Stimulated activated CD8-positive, alpha-beta memory T cell treated with anti-CD3 and anti-CD28 coated beads, Interleukin-2, amount 100 ng/mL, for 48 hours (primary cell): ENCODE data around the gene JHY.

ENCODE experiments used
- DNase-seq, 2 donors: peaks; one replicate each; pipeline ENCODE4 v3.0.0-alpha.2; 2020; ENCODE audit warnings: low read depth in 2 of 2

The JHY gene

DNA sequence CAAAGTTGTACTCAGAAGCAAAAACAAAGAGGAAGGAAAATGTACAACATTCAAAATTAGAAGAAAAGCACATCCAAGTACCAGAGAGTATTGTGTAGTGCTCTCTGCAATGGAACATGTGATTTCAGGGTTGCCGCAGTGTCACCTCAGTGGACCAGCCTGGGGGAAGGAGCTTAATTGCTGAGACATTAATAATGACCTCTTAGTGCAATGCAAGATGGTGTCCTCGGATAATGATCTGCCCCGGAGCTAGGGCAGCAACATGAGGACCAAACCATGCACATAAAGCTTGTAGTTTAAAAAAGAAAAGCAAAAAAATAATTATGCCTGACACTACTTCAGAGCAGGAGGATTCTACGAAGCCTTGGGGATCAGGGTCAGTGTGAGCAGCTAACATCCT lies 11.3 kb upstream of the JHY start:
- DNase-seq = no peak

DNA sequence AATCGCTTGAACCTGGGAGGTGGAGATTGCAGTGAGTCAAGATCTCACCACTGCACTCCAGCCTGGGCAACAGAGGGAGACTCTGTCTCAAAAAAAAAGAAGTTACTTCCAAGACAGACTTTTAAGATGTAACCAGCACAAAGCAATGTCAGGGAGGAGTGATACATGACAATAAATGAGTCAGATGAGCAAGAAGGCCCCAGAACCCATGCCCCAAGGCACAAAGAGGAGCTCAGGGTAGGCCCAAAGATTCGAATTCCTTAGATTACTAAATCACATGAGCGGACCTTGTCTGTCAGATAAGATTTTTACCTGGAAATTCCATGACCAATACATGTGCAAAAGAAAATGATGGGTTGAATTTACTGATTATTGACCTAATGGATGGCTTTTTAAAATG lies 10.5 kb upstream of the JHY start:
- DNase-seq = no peak

- DNase-seq = no peak
Measured at GRCh38 chr11:122874991-122875390, 7.6 kb upstream of the JHY start.

DNA sequence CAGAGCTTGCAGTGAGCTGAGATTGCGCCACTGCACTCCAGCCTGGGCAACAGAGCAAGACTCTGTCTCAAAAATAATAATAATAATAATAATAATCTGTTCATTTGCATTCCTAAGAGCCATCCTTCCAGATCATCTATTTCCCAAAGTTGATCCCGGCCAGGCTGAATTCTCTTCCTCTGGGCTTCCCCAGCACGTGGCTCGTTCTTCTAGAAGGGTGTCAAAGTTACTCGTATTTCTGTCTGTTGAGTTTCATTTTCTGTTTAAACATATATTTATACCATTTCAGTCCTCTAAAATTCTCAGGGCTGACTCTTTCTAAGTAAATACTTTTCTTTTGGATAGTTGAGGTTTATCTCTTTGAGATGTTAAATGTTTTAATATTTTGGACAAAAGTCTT lies 4.8 kb upstream of the JHY start:
- no peak for DNase-seq

DNA sequence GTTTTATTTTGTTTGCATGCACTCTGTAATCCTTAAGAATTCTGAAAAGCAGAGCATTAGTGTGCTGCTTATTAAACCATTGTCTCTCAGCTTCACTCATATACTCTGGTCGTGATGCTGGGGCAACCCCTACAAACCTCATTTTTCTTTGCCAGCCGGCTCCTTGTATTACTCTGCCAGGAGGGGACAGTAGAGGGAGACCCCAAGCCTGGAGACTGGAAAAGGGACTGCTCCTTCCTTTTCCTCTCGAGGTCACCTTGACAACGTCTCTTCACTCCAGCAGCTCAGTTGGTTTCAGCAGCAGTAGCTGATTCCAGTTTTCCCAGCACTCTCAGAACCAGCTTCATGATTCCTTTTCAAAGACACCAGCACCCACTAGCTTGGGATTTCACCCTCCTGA lies 2.8 kb upstream of the JHY start:
- DNase-seq = no peak

DNA sequence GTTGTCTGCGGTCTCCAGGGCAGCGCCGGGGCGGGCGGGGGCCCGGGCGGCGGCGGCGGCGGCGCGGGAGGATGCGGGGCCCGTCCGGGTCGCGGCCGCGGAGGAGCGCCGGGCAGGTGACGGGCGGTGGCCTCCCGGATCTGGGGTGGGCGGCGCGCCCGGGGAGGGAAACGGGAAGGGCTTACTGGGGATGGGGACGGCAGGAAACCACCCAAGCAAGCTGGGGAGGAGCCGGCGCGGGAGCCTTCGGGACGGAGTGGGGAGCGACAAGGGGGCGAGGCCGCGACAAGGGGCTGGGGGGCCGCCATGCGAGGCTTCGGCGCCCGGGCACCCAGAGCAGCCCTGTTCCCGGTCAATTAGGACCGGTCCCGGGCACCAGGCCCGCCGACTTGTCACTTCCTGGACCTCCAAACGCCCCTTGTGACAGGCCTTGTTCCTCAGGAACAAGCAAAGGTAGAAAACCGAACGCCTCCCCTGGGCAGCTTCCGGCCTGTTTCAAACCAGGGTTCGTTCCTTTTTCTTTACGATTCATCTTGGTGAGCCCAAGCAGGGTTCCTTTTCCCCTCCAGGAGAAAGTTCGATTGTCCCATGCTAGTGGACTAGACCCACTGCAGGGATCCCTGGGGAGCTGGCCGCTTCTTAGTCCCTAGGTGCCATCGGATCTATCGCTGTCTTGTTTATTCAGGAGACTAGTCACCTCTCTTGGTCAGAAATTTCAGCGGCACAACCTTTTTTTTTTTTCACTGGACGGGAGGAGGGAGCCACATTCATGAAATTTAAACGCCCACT lies 492 bp downstream of the JHY start:
- DNase-seq = peak; percentile 33 to 42

DNA sequence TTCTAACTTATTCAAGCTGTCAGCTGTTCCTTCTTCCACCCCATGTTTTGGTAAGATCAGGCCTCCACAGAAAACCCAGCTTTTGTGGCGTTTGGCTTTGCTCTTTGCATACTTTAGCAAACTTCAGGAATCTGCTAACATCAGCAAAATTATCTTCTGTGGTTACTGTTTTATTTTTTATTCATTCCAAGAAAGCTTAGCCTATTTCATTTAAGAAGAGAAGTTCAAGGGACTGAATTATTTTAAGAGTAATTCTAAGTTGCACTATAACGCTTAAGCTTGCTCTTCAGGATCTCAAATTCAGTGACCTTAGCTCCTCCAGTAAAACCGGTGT lies 1.1 kb downstream of the JHY start:
- DNase-seq = no peak

DNA sequence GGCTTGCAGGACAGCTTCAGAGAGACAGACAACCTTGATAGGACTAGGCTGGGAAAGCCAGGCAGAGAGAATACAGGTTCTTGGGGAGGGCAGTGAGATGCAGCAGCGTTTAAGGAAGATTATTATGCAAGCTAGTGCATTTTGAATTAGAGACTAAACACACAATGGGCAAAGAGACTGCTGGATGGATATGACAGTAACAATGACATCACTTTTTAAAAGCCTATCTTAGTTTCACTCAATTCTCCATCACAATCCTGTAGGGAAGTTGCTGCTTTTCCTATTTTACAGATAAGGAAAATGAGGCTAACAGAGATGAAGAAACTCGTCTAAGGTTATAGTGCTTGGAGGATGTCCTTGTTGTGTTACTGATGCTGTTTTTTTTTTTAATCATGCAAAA lies 5.6 kb downstream of the JHY start:
- no peak for DNase-seq

- no peak for DNase-seq
Measured at GRCh38 chr11:122893131-122893530, 10.6 kb downstream of the JHY start.

DNA sequence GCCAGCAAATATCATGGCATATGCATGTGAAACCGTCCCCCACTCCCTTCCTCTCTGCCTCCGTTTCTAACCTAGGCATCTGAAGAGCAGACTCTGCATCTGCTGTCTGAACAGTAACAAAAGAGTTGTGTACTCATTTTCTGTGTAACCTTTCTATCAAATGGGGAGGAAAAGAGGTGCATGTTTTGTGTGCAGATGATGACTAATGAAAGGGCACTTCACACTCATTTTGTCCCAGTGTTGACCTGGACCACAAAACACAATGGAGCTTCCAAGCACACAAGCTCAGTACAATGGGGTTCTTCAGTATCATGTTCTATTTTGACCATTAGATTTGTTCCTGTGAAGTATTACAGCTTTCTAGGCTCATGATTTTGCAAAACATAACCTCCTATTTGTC lies 13.0 kb downstream of the JHY start:
- no peak for DNase-seq

DNA sequence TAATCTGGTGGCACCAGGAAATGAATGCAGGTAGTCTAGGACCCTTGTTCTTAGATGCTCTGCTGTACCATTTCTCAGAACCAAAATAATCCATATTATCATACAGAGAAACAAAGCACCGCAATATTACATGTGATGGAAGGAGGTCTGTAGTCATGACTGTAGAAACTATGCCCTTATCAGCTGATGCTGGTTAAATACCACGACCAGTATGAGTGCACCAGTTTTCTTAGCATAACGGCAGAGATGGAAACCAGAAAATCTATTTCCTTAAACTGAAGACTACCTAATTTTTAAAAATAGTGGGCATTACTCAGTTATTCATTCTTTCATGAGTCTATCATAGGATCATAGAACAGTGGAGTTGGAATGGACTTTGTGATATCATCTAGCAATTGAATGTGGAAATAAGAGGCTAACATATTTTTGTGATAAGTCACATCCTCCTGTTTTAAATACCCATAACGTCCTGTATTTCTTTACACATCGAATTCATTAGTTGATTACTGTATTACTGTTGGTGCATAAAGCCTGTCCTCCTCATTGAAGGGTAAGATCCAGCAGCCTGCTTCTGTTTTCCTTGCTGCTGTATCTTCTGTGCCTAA lies 15.1 kb downstream of the JHY start:
- no peak for DNase-seq

DNA sequence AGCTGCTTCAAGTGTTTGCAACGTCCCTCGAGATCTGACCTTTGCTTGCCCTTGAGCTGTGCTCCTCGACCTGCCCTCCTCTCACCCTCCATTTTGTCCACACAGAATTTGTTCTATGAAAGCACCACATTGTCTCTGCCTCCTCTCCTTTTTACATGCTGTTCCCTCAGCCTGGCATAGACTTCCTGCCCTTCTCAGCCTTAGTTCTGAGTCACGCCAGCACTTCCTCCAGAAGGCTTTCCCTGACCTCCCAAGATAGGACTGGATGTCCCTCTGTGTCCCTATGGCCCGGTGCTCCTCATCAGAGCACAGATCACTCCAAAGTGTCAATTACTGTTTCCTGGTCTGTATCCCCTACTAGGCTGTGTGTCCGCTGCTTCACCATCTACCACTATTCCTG lies 16.2 kb downstream of the JHY start:
- DNase-seq = no peak

- no peak for DNase-seq
Measured at GRCh38 chr11:122900587-122901202, 18.1 kb downstream of the JHY start.

DNA sequence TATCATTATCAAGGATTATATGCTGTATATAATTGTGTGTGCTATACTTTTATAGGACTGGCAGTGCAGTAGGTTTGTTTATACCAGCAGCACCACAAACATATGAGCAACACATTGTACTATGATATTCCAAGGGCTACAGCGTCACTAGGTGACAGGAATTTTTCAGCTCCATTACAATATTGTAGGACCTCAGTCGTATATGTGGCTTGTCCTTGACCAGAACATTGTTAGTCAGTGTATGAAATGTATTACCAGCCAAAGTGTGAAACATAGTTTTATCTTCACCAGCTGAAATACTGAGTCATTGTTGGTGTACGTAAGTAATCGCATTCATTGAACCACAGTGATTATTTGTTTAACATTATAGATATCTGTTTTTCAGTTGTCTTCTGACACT lies 20.4 kb downstream of the JHY start:
- DNase-seq = no peak

GRCh38 chr11:122910775-122911174 lies 28.2 kb downstream of the JHY start:
- DNase-seq = no peak

- DNase-seq = no peak
Measured at GRCh38 chr11:122917311-122917710, 34.8 kb downstream of the JHY start.

DNA sequence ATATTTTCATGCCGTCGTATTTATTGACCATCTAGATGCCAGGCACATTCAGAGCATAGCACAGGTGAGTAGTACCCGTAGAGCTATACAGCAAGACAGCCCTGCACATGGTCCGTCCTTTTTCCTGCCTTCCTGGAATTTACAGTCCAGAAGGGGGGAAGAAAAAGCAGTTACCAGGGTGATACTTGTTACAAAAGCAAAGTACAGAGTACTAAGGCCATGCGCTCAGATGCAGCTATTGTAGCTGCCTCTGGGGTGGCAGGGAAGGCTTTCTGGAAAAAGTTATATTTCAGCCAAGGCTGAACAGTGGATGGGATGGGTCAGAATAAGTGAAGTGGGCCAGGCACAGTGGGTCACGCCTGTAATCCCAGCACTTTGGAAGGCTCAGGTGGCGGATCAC lies 36.2 kb downstream of the JHY start:
- no peak for DNase-seq

DNA sequence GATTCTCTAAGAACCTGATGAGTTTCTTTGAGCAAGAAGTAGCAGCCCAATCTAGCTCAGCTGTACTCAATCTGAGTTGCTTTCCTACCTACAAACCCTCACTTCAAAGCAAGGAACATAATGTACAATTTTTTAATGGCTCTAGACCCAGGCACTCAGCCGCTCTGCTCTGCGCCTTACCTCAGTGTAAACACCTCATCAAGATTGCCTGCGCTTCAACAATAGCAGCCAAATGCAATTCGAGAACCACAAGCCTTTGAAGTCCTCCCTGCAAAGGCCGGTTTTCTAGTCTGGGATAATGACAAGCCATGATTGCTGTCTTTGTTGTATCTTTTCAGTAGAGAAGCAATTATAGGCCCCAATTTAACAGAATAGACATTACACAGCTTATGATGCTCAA lies 38.0 kb downstream of the JHY start:
- DNase-seq = no peak

DNA sequence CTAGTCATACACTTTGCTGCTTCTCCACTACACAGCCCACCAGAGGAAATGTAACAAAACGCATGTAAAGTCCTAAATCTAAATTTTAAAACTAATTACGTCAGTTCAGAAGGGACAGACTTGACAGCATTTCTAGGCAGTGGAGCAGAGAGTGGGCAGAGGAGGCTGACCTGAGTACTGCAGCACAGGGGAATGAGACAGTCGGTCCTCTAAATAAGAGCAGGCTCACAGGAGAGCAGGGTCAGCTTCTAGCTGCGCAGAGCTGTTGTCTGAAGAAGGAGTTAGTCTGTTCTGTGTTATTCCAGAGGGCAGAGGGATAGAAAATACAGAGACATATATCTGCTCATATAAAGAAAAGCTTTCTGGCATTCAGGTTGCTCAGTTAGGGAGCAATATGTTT lies 40.3 kb downstream of the JHY start:
- no peak for DNase-seq

DNA sequence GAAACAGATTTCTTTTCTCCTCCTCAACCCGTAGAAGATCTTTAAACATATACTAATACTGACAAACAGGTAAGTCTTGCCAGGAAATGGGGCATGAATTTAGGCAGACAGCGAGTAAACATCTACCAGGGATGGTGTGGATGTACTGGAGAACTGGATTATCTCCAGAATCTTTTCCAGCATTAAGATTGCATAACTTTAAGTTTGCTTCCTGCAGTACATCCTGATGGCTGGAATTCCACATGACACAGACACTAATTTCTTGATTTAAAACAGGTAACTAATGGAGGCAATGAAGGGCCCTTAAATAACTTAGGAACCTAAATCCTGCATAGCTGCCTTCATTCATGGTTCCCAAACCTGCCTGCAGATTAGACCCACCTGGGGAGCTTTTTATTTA lies 40.7 kb downstream of the JHY start:
- no peak for DNase-seq

DNA sequence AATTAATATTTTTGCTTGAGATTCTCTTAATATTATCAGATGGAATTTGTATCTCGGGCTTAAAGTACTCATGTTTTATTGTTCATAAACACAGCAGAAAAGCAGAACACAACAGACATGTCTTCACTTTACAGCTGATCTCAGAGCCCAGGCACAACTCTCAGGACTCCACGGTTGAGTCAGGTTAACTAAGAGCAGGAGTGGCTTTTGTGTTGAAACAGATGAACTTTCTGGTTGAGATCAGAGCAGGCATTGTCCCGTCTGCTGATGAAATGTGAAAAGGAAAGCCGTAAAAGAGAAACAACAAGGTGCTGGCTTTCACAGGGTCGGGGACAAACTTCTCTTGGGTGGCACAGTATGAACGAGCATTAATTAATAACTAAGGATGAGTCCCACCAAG lies 49.0 kb downstream of the JHY start:
- no peak for DNase-seq

DNA sequence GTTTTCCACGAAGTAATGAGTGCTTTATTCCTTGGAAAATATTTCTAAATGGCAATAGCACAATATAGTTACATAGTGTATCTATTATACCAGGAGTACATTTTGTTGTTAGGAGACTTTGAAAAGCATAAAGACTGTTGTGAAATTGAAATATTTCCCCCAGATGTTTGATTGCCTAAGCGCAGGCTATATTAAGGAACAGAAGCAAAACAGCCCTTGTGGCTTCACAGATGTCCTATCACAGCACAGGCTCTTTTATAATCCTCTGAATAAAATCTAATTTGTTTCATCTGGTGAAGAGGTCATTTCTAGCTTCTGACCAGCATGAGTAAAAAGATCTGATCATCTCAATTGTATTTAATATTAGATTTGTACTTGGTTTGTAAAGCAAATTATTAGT lies 50.9 kb downstream of the JHY start:
- no peak for DNase-seq

DNA sequence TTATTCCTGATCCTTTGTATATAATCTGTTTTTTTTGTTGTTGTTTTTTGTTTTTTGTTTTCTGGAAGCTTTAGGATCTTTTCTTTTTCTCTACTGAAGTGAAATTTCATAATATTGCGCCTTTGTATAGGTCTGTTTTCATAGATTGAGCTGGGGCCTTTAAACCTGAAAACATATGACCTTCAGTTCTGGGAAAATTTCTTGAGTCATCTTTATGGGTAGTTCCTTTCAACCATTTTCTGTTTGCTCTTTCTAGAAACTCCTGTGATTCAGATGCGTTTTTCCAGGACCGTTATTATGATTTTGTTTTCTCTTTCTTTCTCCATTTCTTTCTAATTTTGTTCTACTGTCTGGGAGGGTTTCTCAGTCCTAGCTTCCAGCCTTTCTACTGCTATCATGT lies 55.4 kb downstream of the JHY start:
- no peak for DNase-seq

DNA sequence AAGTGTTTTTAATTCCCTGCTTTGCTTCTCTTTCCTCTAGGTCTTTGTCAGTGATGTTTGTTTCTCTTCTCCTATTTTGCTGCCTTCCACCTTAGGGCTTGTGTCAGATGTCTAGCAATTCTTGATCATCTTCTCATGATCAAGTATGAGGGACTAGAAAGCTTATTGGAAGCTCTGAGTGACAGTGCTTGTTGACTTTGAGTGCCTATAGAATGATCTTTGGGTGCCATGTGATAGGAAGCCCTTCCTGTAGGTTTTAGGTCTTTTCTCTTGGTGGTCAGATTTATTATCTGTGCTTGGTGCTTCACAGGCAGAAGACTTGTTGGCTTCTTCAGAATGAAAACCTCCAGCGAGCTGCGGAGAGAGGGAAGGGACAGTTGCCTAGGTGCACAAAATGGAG lies 56.0 kb downstream of the JHY start:
- DNase-seq = no peak
